SU-DHL-6 (cell line): ENCODE results near the gene RGS6.

Experiments used
- EZH2phosphoT487 ChIP-seq: fragments of 200-600 bp; sonication (generic), shearing (Covaris generic); conservative IDR thresholded peaks from 2 replicates; pipeline ENCODE4 v1.6.1; 2018; ENCODE audit warnings: mild to moderate bottlenecking, antibody characterized with exemption, low read length, moderate library complexity, mixed read lengths
- TF ChIP-seq, protein P1 (sequence below): fragments of 200-600 bp; sonication (generic); IDR thresholded peaks from one replicate; pipeline ENCODE4 v1.5.1; 2017; ENCODE audit warnings: antibody characterized with exemption, mild to moderate bottlenecking, low read length, moderate library complexity; ENCODE audit not compliant: insufficient read depth, poor library complexity, severe bottlenecking

DNA sequence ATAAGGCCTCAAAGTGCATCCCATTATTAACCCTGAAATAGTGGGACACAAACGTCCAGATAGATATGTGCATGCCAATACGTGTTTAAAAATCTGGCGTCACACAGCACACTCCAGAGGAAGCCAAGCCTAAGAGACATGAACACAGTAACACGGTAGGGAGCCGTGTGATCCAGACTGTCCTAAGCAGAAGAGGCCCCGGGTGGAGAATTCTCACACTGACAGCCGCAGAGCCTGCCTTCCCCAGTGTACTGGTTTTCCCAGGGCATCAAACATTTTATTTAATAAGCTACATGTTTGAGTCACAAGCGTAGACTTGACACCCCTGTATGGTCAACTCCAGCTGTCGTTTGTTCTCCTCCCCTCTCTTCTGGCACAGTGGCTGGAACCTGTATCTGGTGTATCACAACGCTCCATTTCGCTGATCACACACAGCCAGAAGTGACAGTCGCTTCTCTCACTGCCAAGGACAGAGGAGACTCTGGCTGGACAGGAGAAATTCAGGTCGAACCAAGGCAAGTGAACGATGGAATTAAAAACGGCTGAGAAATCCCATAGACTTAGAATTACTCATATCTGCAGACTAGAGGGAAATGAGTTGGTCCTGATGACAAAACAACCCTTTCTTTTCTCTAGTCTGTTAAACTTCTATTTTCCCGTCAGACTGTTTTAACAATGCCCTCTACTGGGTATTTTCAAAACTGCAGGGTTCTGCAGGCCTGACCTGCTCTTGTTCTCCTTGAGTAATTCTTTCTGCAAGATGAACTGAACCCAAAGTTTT lies 359.9 kb downstream of the RGS6 start:
- TF ChIP-seq, protein P1, sequence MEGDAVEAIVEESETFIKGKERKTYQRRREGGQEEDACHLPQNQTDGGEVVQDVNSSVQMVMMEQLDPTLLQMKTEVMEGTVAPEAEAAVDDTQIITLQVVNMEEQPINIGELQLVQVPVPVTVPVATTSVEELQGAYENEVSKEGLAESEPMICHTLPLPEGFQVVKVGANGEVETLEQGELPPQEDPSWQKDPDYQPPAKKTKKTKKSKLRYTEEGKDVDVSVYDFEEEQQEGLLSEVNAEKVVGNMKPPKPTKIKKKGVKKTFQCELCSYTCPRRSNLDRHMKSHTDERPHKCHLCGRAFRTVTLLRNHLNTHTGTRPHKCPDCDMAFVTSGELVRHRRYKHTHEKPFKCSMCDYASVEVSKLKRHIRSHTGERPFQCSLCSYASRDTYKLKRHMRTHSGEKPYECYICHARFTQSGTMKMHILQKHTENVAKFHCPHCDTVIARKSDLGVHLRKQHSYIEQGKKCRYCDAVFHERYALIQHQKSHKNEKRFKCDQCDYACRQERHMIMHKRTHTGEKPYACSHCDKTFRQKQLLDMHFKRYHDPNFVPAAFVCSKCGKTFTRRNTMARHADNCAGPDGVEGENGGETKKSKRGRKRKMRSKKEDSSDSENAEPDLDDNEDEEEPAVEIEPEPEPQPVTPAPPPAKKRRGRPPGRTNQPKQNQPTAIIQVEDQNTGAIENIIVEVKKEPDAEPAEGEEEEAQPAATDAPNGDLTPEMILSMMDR = peak; percentile 64
- TF ChIP-seq EZH2phosphoT487 = no peak
